Upper lobe of left lung (tissue), 6 donors: ENCODE results near the gene THAP4. TPM values are rescaled to one million over a fixed set of nuclear protein-coding genes. Genes with fewer than 3 reads are reported as not detected.

ENCODE experiments used
- ATAC-seq, 2 donors: fragments of 200-7000 bp; cut with Tn5 transposase; one replicate each; pipeline ENCODE4 v1.9.1; 2022; ENCODE audit warnings: mild to moderate bottlenecking in 2 of 2, moderate library complexity in 2 of 2; ENCODE audit not compliant: low FRiP score in 2 of 2
- DNase-seq, 2 donors: peaks; one replicate each; pipeline ENCODE4 v3.0.0-alpha.2; 2019 to 2020
- H3K27ac ChIP-seq, 4 donors: fragments of 200-600 bp; sonication (generic); one replicate each; pipeline ENCODE4 v1.5.1; 2016 to 2019
- H3K27me3 ChIP-seq, 4 donors: fragments of 200-600 bp; sonication (generic); one replicate each; pipeline ENCODE4 v1.5.1; 2017 to 2019
- H3K36me3 ChIP-seq, 4 donors: fragments of 200-600 bp; sonication (generic); one replicate each; pipeline ENCODE4 v1.5.1; 2016 to 2019
- H3K4me1 ChIP-seq, 4 donors: fragments of 200-600 bp; sonication (generic); one replicate each; pipeline ENCODE4 v1.5.1; 2018 to 2019
- H3K4me3 ChIP-seq, 4 donors: fragments of 200-600 bp; sonication (generic); one replicate each; pipeline ENCODE4 v1.5.1; 2017 to 2019; ENCODE audit warnings: mild to moderate bottlenecking in 2 of 4, moderate library complexity in 1 of 4
- H3K9me3 ChIP-seq, 4 donors: fragments of 200-600 bp; sonication (generic); one replicate each; pipeline ENCODE4 v1.5.1; 2018 to 2019
- EP300 ChIP-seq, 4 donors: sonication (generic); formaldehyde crosslinking; IDR thresholded peaks; one replicate each; pipeline ENCODE4 v1.5.1; 2017; ENCODE audit warnings: antibody characterized with exemption in 4 of 4, control low read depth in 2 of 4
- POLR2A ChIP-seq, 4 donors: fragments of 450-650 bp; IDR thresholded peaks; one replicate each; pipeline ENCODE4 v1.5.1; 2016 to 2017; ENCODE audit warnings: antibody characterized with exemption in 4 of 4, mild to moderate bottlenecking in 2 of 4
- POLR2AphosphoS5 ChIP-seq, 2 donors: sonication (generic); formaldehyde crosslinking; IDR thresholded peaks; one replicate each; pipeline ENCODE4 v1.5.1; 2017; ENCODE audit warnings: antibody characterized with exemption in 2 of 2
- WGBS, 2 donors: methylation state at CpG; one replicate each; pipeline ENCODE4 v1.1.5; 2017 to 2018; 5-methylcytosine and 5-hydroxymethylcytosine counted together
- total RNA-seq, 6 donors: library from RNA; depleted of rRNA in 4 of 6; stranded (reverse); fragments of >200 nt in 4 of 6; gene quantifications; one replicate each; pipeline versions ENCODE4 v1.1.0 to v1.2.1, GENCODE V29; 2016 to 2021
- TF ChIP-seq, protein P1 (sequence below), 6 experiments: fragments of 450-650 bp in 4 of 6; fragments of 200-600 bp in 2 of 6; sonication (generic) in 2 of 6; IDR thresholded peaks; one replicate each; pipeline ENCODE4 v1.5.1; 2016 to 2019; ENCODE audit warnings: antibody characterized with exemption in 6 of 6
- donor health status: DM: no; HTN: no; CAD: no; lungs with moderate emphysema.
- donor health status: DM: no; HTN: yes; CAD: no; lungs with severe emphysema.

THAP4 gene
- total RNA-seq, 6 donors from 2014 or later: 36.6 to 85.9 (median 48.1) TPM

GRCh38 chr2:241607162-241607885 is 29.6 kb downstream of the THAP4 start:
- no peaks in the 10 kb centered on the region for H3K9me3 ChIP-seq
- H3K27me3 ChIP-seq: no peaks in the 10 kb centered on the region
- TF ChIP-seq EP300 (IDR thresholded peaks at IDR 0.05) (no peak), POLR2A (IDR thresholded peaks at IDR 0.05) (no peak), POLR2AphosphoS5 (IDR thresholded peaks at IDR 0.05) (no peak)
- TF ChIP-seq, protein P1, sequence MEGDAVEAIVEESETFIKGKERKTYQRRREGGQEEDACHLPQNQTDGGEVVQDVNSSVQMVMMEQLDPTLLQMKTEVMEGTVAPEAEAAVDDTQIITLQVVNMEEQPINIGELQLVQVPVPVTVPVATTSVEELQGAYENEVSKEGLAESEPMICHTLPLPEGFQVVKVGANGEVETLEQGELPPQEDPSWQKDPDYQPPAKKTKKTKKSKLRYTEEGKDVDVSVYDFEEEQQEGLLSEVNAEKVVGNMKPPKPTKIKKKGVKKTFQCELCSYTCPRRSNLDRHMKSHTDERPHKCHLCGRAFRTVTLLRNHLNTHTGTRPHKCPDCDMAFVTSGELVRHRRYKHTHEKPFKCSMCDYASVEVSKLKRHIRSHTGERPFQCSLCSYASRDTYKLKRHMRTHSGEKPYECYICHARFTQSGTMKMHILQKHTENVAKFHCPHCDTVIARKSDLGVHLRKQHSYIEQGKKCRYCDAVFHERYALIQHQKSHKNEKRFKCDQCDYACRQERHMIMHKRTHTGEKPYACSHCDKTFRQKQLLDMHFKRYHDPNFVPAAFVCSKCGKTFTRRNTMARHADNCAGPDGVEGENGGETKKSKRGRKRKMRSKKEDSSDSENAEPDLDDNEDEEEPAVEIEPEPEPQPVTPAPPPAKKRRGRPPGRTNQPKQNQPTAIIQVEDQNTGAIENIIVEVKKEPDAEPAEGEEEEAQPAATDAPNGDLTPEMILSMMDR (IDR thresholded peaks at IDR 0.05): no peak
- peaks cover 12 to 23% (median 20%) of the 10 kb centered on the region in 4 donors for H3K4me1 ChIP-seq
- DNase-seq (no peak), ATAC-seq (no peak)
- peaks cover 10 to 43% (median 24%) of the 10 kb centered on the region in 4 donors for H3K36me3 ChIP-seq
- no peak overlapping the region for H3K27ac ChIP-seq
- 91 to 96% methylated on average over 21 to 24 of the region's 27 CpGs for WGBS, 2 donors
- no peak overlapping the region for H3K4me3 ChIP-seq

DNA sequence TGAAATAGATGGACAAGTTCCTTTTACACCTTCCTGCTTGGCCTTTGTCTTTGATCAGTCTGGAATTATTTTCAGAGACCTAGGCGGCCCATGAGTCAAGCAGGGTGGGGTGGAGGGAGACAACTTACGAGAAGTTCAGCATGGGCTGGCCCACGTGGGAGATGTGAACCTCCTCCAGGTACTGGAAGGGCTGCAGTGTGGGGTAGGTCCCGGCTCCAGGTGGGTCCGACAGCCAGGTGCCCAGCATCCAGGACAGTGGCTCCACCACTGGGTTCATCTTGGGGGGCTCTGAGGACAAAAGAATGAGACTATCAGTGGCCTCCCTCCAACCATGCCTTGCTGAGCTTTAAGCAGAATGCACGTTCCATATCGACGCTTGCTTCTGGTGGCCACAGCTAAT is 30.8 kb downstream of the THAP4 start:
- Histone ChIP-seq H3K4me3 (no peak overlapping the region), H3K36me3 (peaks cover 10 to 55% (median 35%) of the 10 kb centered on the region in 4 donors)

GRCh38 chr2:241603686-241604085 is 33.3 kb downstream of the THAP4 start:
- ATAC-seq (no peak), DNase-seq (no peak)
- no peaks in the 10 kb centered on the region for H3K27me3 ChIP-seq
- WGBS, 2 donors: 86 to 89% methylated on average over 5 of the region's 5 CpGs
- no peaks in the 10 kb centered on the region for H3K9me3 ChIP-seq
- TF ChIP-seq EP300 (IDR thresholded peaks at IDR 0.05): no peak
- H3K27ac ChIP-seq: no peak overlapping the region
- peaks cover 0 to 2% (median 0%) of the 10 kb centered on the region in 4 donors for H3K4me1 ChIP-seq
- H3K36me3 ChIP-seq: peaks cover 10 to 76% (median 49%) of the 10 kb centered on the region in 4 donors
- H3K4me3 ChIP-seq: no peak overlapping the region

More for the DNA sequence above, 30.8 kb downstream of the THAP4 start:
- DNase-seq (no peak), ATAC-seq (no peak)
- no peaks in the 10 kb centered on the region for H3K27me3 ChIP-seq
- 96 to 100% methylated on average over 4 to 8 of the region's 8 CpGs for WGBS, 2 donors
- H3K9me3 ChIP-seq: no peaks in the 10 kb centered on the region
- TF ChIP-seq, protein P1 (IDR thresholded peaks at IDR 0.05): no peak
- TF ChIP-seq POLR2AphosphoS5 (IDR thresholded peaks at IDR 0.05): no peak
- no peak overlapping the region for H3K27ac ChIP-seq
- H3K4me1 ChIP-seq: peaks cover 12 to 23% (median 17%) of the 10 kb centered on the region in 4 donors

- ATAC-seq (peak in 1 of 2 donors; percentile 20), DNase-seq (no peak)
- Histone ChIP-seq H3K4me1 (no peaks in the 10 kb centered on the region), H3K27ac (no peak overlapping the region), H3K36me3 (peaks cover 10 to 76% (median 49%) of the 10 kb centered on the region in 4 donors), H3K27me3 (no peaks in the 10 kb centered on the region), H3K9me3 (no peaks in the 10 kb centered on the region), H3K4me3 (no peak overlapping the region)
- WGBS, 2 donors: 97 to 99% methylated on average over 11 to 16 of the region's 17 CpGs
- TF ChIP-seq POLR2AphosphoS5 (IDR thresholded peaks at IDR 0.05) (no peak), EP300 (IDR thresholded peaks at IDR 0.05) (no peak)
- TF ChIP-seq, protein P1 (IDR thresholded peaks at IDR 0.05): no peak
Measured at GRCh38 chr2:241602720-241603119, 34.2 kb downstream of the THAP4 start.

DNA sequence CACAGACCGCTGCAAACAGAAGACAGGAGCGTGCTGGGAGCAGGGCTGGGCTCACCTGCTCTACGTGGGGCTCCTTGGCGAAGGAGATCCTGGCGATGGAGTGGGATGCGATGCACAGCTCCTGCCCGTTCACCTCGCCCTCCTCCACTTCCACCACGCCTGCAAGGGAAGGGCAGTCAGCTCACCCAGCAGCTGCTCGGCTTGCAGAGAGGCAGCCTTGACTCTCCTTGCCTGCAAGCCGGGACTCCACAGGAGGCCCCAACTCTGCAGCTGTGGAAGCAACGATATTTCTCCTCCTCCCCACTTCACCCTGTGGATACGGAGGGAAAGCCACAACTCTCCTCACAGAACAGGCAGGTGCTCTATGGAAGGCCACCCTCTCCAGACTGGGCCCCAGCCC is 35.1 kb downstream of the THAP4 start:
- peaks cover 10 to 85% (median 51%) of the 10 kb centered on the region in 4 donors for H3K36me3 ChIP-seq

More for the DNA sequence above, 35.1 kb downstream of the THAP4 start:
- TF ChIP-seq EP300 (IDR thresholded peaks at IDR 0.05) (no peak), POLR2A (IDR thresholded peaks at IDR 0.05) (no peak), POLR2AphosphoS5 (IDR thresholded peaks at IDR 0.05) (no peak)
- TF ChIP-seq, protein P1 (IDR thresholded peaks at IDR 0.05): no peak
- no peaks in the 10 kb centered on the region for H3K4me1 ChIP-seq
- no peak overlapping the region for H3K4me3 ChIP-seq
- no peak overlapping the region for H3K27ac ChIP-seq
- DNase-seq (no peak), ATAC-seq (no peak)
- WGBS, 2 donors: 94 to 97% methylated on average over 13 of the region's 13 CpGs
- H3K9me3 ChIP-seq: no peaks in the 10 kb centered on the region
- H3K27me3 ChIP-seq: no peaks in the 10 kb centered on the region
